HL-60 (cell line): ENCODE measurements around the gene PCYOX1L.

Experiments used
- POLR2AphosphoS5 ChIP-seq: IDR thresholded peaks from 2 replicates; pipeline ENCODE4 v1.6.1; 2012; ENCODE audit warnings: low read depth
- REST ChIP-seq: IDR thresholded peaks from 2 replicates; pipeline ENCODE4 v1.6.1; 2012; ENCODE audit warnings: low read depth; ENCODE audit not compliant: insufficient replicate concordance
- SPI1 ChIP-seq: IDR thresholded peaks from 2 replicates; pipeline ENCODE4 v1.6.1; 2012; ENCODE audit warnings: low read depth, mild to moderate bottlenecking, borderline replicate concordance
- TF ChIP-seq, protein P1 (sequence below): IDR thresholded peaks from one replicate; pipeline ENCODE4 v1.5.1; 2011; ENCODE audit warnings: low read length, control low read depth, inconsistent platforms; ENCODE audit not compliant: insufficient read depth

- TF ChIP-seq, protein P1, sequence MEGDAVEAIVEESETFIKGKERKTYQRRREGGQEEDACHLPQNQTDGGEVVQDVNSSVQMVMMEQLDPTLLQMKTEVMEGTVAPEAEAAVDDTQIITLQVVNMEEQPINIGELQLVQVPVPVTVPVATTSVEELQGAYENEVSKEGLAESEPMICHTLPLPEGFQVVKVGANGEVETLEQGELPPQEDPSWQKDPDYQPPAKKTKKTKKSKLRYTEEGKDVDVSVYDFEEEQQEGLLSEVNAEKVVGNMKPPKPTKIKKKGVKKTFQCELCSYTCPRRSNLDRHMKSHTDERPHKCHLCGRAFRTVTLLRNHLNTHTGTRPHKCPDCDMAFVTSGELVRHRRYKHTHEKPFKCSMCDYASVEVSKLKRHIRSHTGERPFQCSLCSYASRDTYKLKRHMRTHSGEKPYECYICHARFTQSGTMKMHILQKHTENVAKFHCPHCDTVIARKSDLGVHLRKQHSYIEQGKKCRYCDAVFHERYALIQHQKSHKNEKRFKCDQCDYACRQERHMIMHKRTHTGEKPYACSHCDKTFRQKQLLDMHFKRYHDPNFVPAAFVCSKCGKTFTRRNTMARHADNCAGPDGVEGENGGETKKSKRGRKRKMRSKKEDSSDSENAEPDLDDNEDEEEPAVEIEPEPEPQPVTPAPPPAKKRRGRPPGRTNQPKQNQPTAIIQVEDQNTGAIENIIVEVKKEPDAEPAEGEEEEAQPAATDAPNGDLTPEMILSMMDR: no peak
- TF ChIP-seq SPI1 (no peak), POLR2AphosphoS5 (no peak), REST (no peak)
These were observed 29.7 kb upstream of the PCYOX1L start for GRCh38 chr5:149328177-149328576.
